ENCODE data around the gene HPS4.

The HPS4 gene

GRCh38 chr22:26485013-26485412, 1.4 kb upstream of the HPS4 start:
- no peak for TF ChIP-seq ZFX (IDR thresholded peaks at IDR 0.05; ENCODE audit: borderline replicate concordance)
- TF ChIP-seq CTCF (IDR thresholded peaks at IDR 0.05) = no peak
- H3K27ac ChIP-seq = no peak overlapping the region

- TF ChIP-seq ZFX (IDR thresholded peaks at IDR 0.05; ENCODE audit: borderline replicate concordance) (no peak), CTCF (IDR thresholded peaks at IDR 0.05) (no peak)
- peak overlapping the region; percentile 67 for H3K27ac ChIP-seq
These were observed 750 bp upstream of the HPS4 start for GRCh38 chr22:26484360-26484706.

GRCh38 chr22:26483043-26483438, 542 bp downstream of the HPS4 start:
- TF ChIP-seq ZFX (IDR thresholded peaks at IDR 0.05; ENCODE audit: borderline replicate concordance) = no peak
- TF ChIP-seq CTCF (IDR thresholded peaks at IDR 0.05) = no peak
- peak overlapping the region; percentile 67 for H3K27ac ChIP-seq

GRCh38 chr22:26482161-26482560, 1.4 kb downstream of the HPS4 start:
- no peak overlapping the region for H3K27ac ChIP-seq
- TF ChIP-seq ZFX (IDR thresholded peaks at IDR 0.05; ENCODE audit: borderline replicate concordance) (no peak), CTCF (IDR thresholded peaks at IDR 0.05) (no peak)

- no peak overlapping the region for H3K27ac ChIP-seq
- TF ChIP-seq ZFX (IDR thresholded peaks at IDR 0.05; ENCODE audit: borderline replicate concordance) (no peak), CTCF (IDR thresholded peaks at IDR 0.05) (no peak)
These were observed 1.9 kb downstream of the HPS4 start for GRCh38 chr22:26481694-26482093.

- no peak for TF ChIP-seq CTCF (IDR thresholded peaks at IDR 0.05)
- no peak for TF ChIP-seq ZFX (IDR thresholded peaks at IDR 0.05; ENCODE audit: borderline replicate concordance)
- H3K27ac ChIP-seq = no peak overlapping the region
These were observed 2.4 kb downstream of the HPS4 start for GRCh38 chr22:26481112-26481693.

- H3K27ac ChIP-seq = no peak overlapping the region
These were observed 3.0 kb downstream of the HPS4 start for GRCh38 chr22:26480611-26480932.

More at GRCh38 chr22:26480611-26480932, 3.0 kb downstream of the HPS4 start:
- no peak for TF ChIP-seq ZFX (IDR thresholded peaks at IDR 0.05; ENCODE audit: borderline replicate concordance)
- TF ChIP-seq CTCF (IDR thresholded peaks at IDR 0.05) = no peak
